GM12878 (cell line): Measurements from ENCODE around the gene CFAP126. TPM values are rescaled to one million over a fixed set of nuclear protein-coding genes. Genes with fewer than 3 reads are reported as not detected.
A peak's percentile ranks its signal among the peaks of the same experiment; 100 is the strongest.
"Not testable (repeated sequence)": the region's sequence is repeated elsewhere in the genome, so short reads cannot be mapped to it uniquely, and the experiment has no call there.

ENCODE experiments used
- ATAC-seq: fragments of 200-7000 bp; cut with Tn5 transposase; 3 replicates; pipeline ENCODE4 v1.9.1; 2020; ENCODE audit warnings: mild to moderate bottlenecking, moderate library complexity
- BruUV-seq: library from RNA; stranded (reverse); fragments of 400-500 nt; replicated peaks from 2 replicates; lab custom pipeline; 2021; lab: Mats Ljungman, UMichigan
- CTCF ChIA-PET: fragments of 300-600 bp; sonication (Branson Sonifier 250); formaldehyde crosslinking; extraction: SDS; loops from one replicate; lab custom pipeline; 2021; ENCODE audit warnings: inconsistent platforms; lab: Yijun Ruan, JAX
- POLR2A ChIA-PET: fragments of 350-600 bp; formaldehyde crosslinking; extraction: SDS; loops from one replicate; lab custom pipeline; 2021; ENCODE audit warnings: inconsistent platforms; lab: Charles Lee
- RAD21 ChIA-PET: fragments of 300-600 bp; sonication (Branson Sonifier 250); formaldehyde crosslinking; loops from one replicate; lab custom pipeline; 2023; ENCODE audit warnings: antibody characterized with exemption; ENCODE audit not compliant: unreplicated experiment; lab: Charles Lee
- SMC1A ChIA-PET: fragments of 300-600 bp; sonication (Branson Sonifier 250); formaldehyde crosslinking; loops from one replicate; lab custom pipeline; 2023; ENCODE audit not compliant: unreplicated experiment, uncharacterized antibody; lab: Charles Lee
- DNase-seq: peaks from one replicate; pipeline ENCODE4 v3.0.0-alpha.2; 2011; ENCODE audit warnings: low read depth, low spot score
- FAIRE-seq: peaks from 3 replicates; lab custom pipeline; 2011; peaks lifted over from hg19 to GRCh38; lab: Jason Lieb, UNC
- H2AFZ ChIP-seq: 2 replicates; pipeline ENCODE4 v1.6.0; 2011; ENCODE audit warnings: low read depth, low read length, control low read depth; ENCODE audit not compliant: control insufficient read depth
- H3K27ac ChIP-seq: 2 replicates; pipeline ENCODE4 v1.5.1; 2011; ENCODE audit warnings: control low read depth; ENCODE audit not compliant: control insufficient read depth, insufficient read depth
- H3K27me3 ChIP-seq, 2 experiments: replicated peaks in 1 of 2; 2 replicates each; pipeline versions ENCODE4 v1.6.0 to v1.6.1; 2011; ENCODE audit warnings: low read length in 1 of 2; ENCODE audit not compliant: control insufficient read depth in 2 of 2, insufficient read depth in 2 of 2
- H3K36me3 ChIP-seq, 2 experiments: 2 replicates each; pipeline ENCODE4 v1.5.1; 2011; ENCODE audit warnings: low read length in 1 of 2; ENCODE audit not compliant: control insufficient read depth in 2 of 2, insufficient read depth in 2 of 2
- H3K4me1 ChIP-seq: 2 replicates; pipeline ENCODE4 v1.6.1; 2011; ENCODE audit warnings: mild to moderate bottlenecking, low read length, moderate library complexity, mixed read lengths; ENCODE audit not compliant: control insufficient read depth, insufficient read depth
- H3K4me2 ChIP-seq: 2 replicates; pipeline ENCODE4 v1.6.0; 2011; ENCODE audit warnings: control low read depth; ENCODE audit not compliant: control insufficient read depth, insufficient read depth
- H3K4me3 ChIP-seq: fragments of 200-600 bp; sonication (generic); 2 replicates; pipeline ENCODE4 v1.5.1; 2016
- H3K79me2 ChIP-seq: 2 replicates; pipeline ENCODE4 v1.6.0; 2011; ENCODE audit warnings: low read length; ENCODE audit not compliant: control insufficient read depth, insufficient read depth
- H3K9ac ChIP-seq: 2 replicates; pipeline ENCODE4 v1.8.0; 2011; ENCODE audit warnings: low read length, control low read depth, mixed read lengths; ENCODE audit not compliant: control insufficient read depth, insufficient read depth
- H3K9me3 ChIP-seq: replicated peaks from 3 replicates; pipeline ENCODE4 v1.5.1; 2011; ENCODE audit warnings: mild to moderate bottlenecking, low read length; ENCODE audit not compliant: control insufficient read depth, insufficient read depth
- H4K20me1 ChIP-seq: 2 replicates; pipeline ENCODE4 v1.6.0; 2011; ENCODE audit not compliant: control insufficient read depth, insufficient read depth
- ASH2L ChIP-seq: fragments of 300-600, 200-600 bp; sonication (generic); IDR thresholded peaks from 2 replicates; pipeline ENCODE4 v1.6.1; 2017; ENCODE audit warnings: low read depth, mild to moderate bottlenecking, borderline replicate concordance
- ATF2 ChIP-seq: IDR thresholded peaks from 2 replicates; pipeline ENCODE4 v1.6.1; 2012; ENCODE audit warnings: low read length, inconsistent platforms
- GABPA ChIP-seq: IDR thresholded peaks from 2 replicates; pipeline ENCODE4 v1.6.1; 2014; ENCODE audit warnings: antibody characterized with exemption, low read depth, mild to moderate bottlenecking, inconsistent platforms
- MEF2A ChIP-seq: IDR thresholded peaks from 2 replicates; pipeline ENCODE4 v1.6.1; 2011; ENCODE audit warnings: low read depth, mild to moderate bottlenecking, low read length, moderate library complexity; ENCODE audit not compliant: insufficient read depth
- TCF12 ChIP-seq: IDR thresholded peaks from 2 replicates; pipeline ENCODE4 v1.6.1; 2011; ENCODE audit warnings: low read depth, mild to moderate bottlenecking, low read length
- ZSCAN29 ChIP-seq: fragments of 450-650 bp; IDR thresholded peaks from 2 replicates; pipeline ENCODE4 v1.6.1; 2017; ENCODE audit warnings: mild to moderate bottlenecking, moderate library complexity
- WGBS: methylation state at CpG from one replicate; pipeline ENCODE4 v1.1.6; 2016; ENCODE audit warnings: low lambda C conversion rate; ENCODE audit not compliant: insufficient replicate concordance, insufficient coverage; ENCODE audit errors: missing lambda C conversion rate; 5-methylcytosine and 5-hydroxymethylcytosine counted together
- in situ Hi-C: fragments of 300-500 bp; cut with MboI; formaldehyde crosslinking; loops from 9 replicates; pipeline ENCODE4 v1.14.3; 2018; ENCODE audit warnings: mixed read lengths
- intact Hi-C: fragments of 100-400 bp; cut with micrococcal nuclease; formaldehyde crosslinking; loops from one replicate; pipeline ENCODE4 v1.14.2; 2022; ENCODE audit not compliant: unreplicated experiment
- polyA plus RNA-seq, 11 experiments: library from polyadenylated mRNA; depleted of rRNA in 4 of 11; unstranded in 6 of 11; stranded (reverse) in 5 of 11; fragments of >200 nt; fragmentation: Nextera tagmentation in 4 of 11; fragmentation: Illumina TruSeq in 1 of 11; extraction: Ambion mirVana in 4 of 11; extraction: Trizol in 1 of 11; gene quantifications; 1 replicate in 1 of 11; 2 replicates in 10 of 11; pipeline versions ENCODE4 v1.2.1 to v1.2.3, GENCODE V29; 2011 to 2016; ENCODE audit warnings: inconsistent platforms in 2 of 11, missing spikeins in 2 of 11, low read depth in 1 of 11
- total RNA-seq, 4 experiments: library from RNA; depleted of rRNA in 3 of 4; stranded (reverse); fragments of >200 nt in 3 of 4; fragmentation: Illumina TruSeq in 1 of 4; extraction: Trizol in 1 of 4; gene quantifications; 2 replicates each; pipeline versions ENCODE4 v1.2.1 to v1.2.3, GENCODE V29; 2013 to 2021

CFAP126 gene
- total and polyA plus RNA-seq, 10 of the 15 experiments (the other 5 are each of a cell fraction or from before 2014, with no cell fraction given), result not detected

- no peak overlapping the region for H3K4me3 ChIP-seq
- DNase-seq (no peak), ATAC-seq (no peak), FAIRE-seq (no peak)
- no peak overlapping the region for H3K4me2 ChIP-seq
- TF ChIP-seq GABPA (no peak), MEF2A (no peak), ASH2L (no peak), ZSCAN29 (no peak)
- peaks cover 5% of the 10 kb centered on the region for H3K4me1 ChIP-seq
- BruUV-seq, result no TSS peak
- intact Hi-C loops (no loop called here), in situ Hi-C loops (no loop called here)
- H3K27ac ChIP-seq, result no peak overlapping the region
- 90% methylated on average over 3 of the region's 3 CpGs for WGBS
- no peaks in the 10 kb centered on the region for H3K79me2 ChIP-seq
- RAD21 ChIA-PET, result interaction anchor here (1.8 kb wide), 1 partner anchor 8 kb away, joined by 4 read pairs; no protein-coding TSS in a partner anchor
- no peak overlapping the region for H3K9ac ChIP-seq
- POLR2A ChIA-PET, result interaction anchor here (1.5 kb wide), 1 partner anchor 9 kb away, joined by 3 read pairs; no protein-coding TSS in a partner anchor
- H3K9me3 ChIP-seq, result no peaks in the 10 kb centered on the region
- SMC1A ChIA-PET, result interaction anchor here (1.9 kb wide), 1 partner anchor 8 kb away, joined by 12 read pairs; no protein-coding TSS in a partner anchor
- no peaks in the 10 kb centered on the region for H4K20me1 ChIP-seq
- no peak overlapping the region for H2AFZ ChIP-seq
- H3K27me3 ChIP-seq, result no peaks in the 10 kb centered on the region
- no peaks in the 10 kb centered on the region for H3K36me3 ChIP-seq
- CTCF ChIA-PET, result interaction anchor here (0.6 to 1.1 kb wide), 5 partner anchors 8 to 1253 kb away, joined by 3 to 4 read pairs (median 3); no protein-coding TSS in a partner anchor
Observed at GRCh38 chr1:161408429-161409052, 40.9 kb upstream of the CFAP126 start.

DNA sequence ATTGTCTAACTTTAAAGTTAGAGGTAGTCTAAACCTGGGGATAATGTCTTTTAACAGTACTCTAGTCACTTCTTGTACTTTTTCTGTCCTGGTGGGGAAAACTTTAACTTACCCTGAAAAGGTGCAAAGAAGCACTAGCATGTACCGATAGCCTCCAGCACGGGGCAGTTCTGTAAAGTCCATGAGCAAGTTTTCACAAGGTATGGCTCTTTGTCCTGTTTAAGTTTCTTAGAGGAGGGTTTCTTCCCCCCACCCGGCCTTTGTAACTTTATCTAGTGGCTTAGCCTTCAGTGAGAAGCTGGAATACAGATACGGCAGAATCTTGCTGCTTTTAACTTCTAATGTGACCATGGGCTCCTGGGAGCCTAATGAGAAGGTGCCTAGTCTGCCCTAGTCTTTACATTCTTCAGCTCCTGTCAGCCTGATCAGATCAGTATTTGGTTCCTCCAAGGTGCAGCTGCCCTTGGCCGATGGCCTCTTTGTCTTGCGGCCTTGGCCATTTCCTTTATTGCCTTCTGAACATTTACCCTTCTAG, 39.8 kb upstream of the CFAP126 start:
- Histone ChIP-seq H3K4me2 (no peak overlapping the region), H3K4me1 (peaks cover 5% of the 10 kb centered on the region), H3K36me3 (no peaks in the 10 kb centered on the region), H2AFZ (no peak overlapping the region), H3K9me3 (no peaks in the 10 kb centered on the region), H3K9ac (no peak overlapping the region), H3K4me3 (no peak overlapping the region), H4K20me1 (no peaks in the 10 kb centered on the region), H3K27ac (no peak overlapping the region), H3K27me3 (no peaks in the 10 kb centered on the region)
- CTCF ChIA-PET, result interaction anchor here (0.6 to 0.9 kb wide), 2 partner anchors 30 to 1254 kb away, joined by 3 to 4 read pairs; no protein-coding TSS in a partner anchor
- DNase-seq, result no peak
- in situ Hi-C loops (no loop called here), intact Hi-C loops (no loop called here)
- WGBS, result 80% methylated on average over 6 of the region's 6 CpGs
- SMC1A ChIA-PET, result no interaction called here
- FAIRE-seq, result peak; percentile 59
- RAD21 ChIA-PET, result no interaction called here
- POLR2A ChIA-PET, result interaction anchor here (0.6 kb wide), 1 partner anchor 1227 kb away, joined by 6 read pairs; no protein-coding TSS in a partner anchor
- ATAC-seq, result no peak
- TF ChIP-seq TCF12 (no peak), MEF2A (no peak), ATF2 (no peak)
- TF ChIP-seq, all 136 proteins: peak for 0
- BruUV-seq, result no TSS peak
- no peaks in the 10 kb centered on the region for H3K79me2 ChIP-seq

DNA sequence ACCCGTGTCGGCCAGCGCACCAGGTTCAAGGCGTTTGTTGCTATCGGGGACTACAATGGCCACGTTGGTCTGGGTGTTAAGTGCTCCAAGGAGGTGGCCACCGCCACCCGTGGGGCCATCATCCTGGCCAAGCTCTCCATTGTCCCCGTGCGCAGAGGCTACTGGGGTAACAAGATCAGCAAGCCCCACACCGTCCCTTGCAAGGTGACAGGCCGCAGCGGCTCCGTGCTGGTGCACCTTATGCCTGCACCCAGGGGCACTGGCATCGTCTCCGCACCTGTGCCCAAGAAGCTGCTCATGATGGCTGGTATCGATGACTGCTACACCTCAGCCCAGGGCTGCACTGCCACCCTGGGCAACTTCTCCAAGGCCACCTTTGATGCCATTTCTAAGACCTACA, 38.9 kb upstream of the CFAP126 start:
- H3K4me3 ChIP-seq, BruUV-seq, RAD21 ChIA-PET, H3K9me3 ChIP-seq, H2AFZ ChIP-seq, CTCF ChIA-PET, H3K4me2 ChIP-seq, in situ Hi-C loops, H3K27ac ChIP-seq, H4K20me1 ChIP-seq, ATAC-seq, DNase-seq, SMC1A ChIA-PET, H3K79me2 ChIP-seq, H3K4me1 ChIP-seq, FAIRE-seq, H3K36me3 ChIP-seq, intact Hi-C loops, H3K9ac ChIP-seq, H3K27me3 ChIP-seq: not testable (repeated sequence)
- 89% methylated on average over 15 of the region's 17 CpGs for WGBS
- POLR2A ChIA-PET, result interaction anchor here (0.6 kb wide), 1 partner anchor 1226 kb away, joined by 6 read pairs; no protein-coding TSS in a partner anchor
